NCI-H2227 treated with DMSO at 0.1 percent for 48 hours (cell line): Measurements from ENCODE around the gene UMODL1.

Source experiments
- DNase-seq: peaks from one replicate; lab custom pipeline; 2025; lab: John Stamatoyannopoulos, UW

The UMODL1 gene

GRCh38 chr21:42190486-42190863 lies 119.4 kb downstream of the UMODL1 start:
- DNase-seq, result no peak

GRCh38 chr21:42191064-42191463 lies 119.9 kb downstream of the UMODL1 start:
- DNase-seq, result no peak

GRCh38 chr21:42191696-42192595 lies 120.8 kb downstream of the UMODL1 start:
- DNase-seq, result no peak
